ENCODE results near the gene KREMEN1. TPM values are rescaled to one million over a fixed set of nuclear protein-coding genes. Genes with fewer than 3 reads are reported as not detected.

KREMEN1 gene
- total and polyA plus RNA-seq, 3 donors from 2014 or later: 42.5 to 54.9 (median 54.5) TPM

DNA sequence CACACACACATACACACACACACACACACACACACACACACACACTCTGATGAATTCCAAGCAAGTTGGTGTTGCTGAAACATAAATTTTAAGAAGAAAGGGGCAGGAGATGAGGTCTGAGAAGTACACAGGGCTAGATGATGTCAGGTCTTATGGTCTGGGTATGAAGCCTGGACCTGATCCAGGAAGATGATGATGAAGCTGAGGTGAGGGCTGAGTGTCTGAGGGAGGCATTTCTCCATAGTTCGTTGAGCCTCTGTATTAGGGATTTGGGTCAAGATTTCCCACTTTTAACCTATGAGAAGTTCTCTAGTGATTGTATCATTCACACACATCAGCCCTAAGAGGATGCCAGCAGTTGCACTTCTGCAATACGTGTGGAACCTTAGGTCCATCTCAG is 32.6 kb downstream of the KREMEN1 start:
- no peaks in the 10 kb centered on the region for H3K9me3 ChIP-seq
- H3K27ac ChIP-seq: no peak overlapping the region
- H3K27me3 ChIP-seq: no peaks in the 10 kb centered on the region
- no peak for DNase-seq
- H3K4me3 ChIP-seq: no peak overlapping the region
- intact Hi-C loops (cut with DNase I; ENCODE audit: low total_unique reads): no loop called here
- WGBS, 2 donors: 65 to 73% methylated on average over 2 of the region's 2 CpGs
- TF ChIP-seq POLR2A (IDR thresholded peaks at IDR 0.05): no peak
- TF ChIP-seq, protein P1, sequence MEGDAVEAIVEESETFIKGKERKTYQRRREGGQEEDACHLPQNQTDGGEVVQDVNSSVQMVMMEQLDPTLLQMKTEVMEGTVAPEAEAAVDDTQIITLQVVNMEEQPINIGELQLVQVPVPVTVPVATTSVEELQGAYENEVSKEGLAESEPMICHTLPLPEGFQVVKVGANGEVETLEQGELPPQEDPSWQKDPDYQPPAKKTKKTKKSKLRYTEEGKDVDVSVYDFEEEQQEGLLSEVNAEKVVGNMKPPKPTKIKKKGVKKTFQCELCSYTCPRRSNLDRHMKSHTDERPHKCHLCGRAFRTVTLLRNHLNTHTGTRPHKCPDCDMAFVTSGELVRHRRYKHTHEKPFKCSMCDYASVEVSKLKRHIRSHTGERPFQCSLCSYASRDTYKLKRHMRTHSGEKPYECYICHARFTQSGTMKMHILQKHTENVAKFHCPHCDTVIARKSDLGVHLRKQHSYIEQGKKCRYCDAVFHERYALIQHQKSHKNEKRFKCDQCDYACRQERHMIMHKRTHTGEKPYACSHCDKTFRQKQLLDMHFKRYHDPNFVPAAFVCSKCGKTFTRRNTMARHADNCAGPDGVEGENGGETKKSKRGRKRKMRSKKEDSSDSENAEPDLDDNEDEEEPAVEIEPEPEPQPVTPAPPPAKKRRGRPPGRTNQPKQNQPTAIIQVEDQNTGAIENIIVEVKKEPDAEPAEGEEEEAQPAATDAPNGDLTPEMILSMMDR (IDR thresholded peaks at IDR 0.05): no peak
- H3K36me3 ChIP-seq (ENCODE audit: low read depth, missing control alignments): no peaks in the 10 kb centered on the region
- peaks cover 6% of the 10 kb centered on the region for H3K4me1 ChIP-seq

DNA sequence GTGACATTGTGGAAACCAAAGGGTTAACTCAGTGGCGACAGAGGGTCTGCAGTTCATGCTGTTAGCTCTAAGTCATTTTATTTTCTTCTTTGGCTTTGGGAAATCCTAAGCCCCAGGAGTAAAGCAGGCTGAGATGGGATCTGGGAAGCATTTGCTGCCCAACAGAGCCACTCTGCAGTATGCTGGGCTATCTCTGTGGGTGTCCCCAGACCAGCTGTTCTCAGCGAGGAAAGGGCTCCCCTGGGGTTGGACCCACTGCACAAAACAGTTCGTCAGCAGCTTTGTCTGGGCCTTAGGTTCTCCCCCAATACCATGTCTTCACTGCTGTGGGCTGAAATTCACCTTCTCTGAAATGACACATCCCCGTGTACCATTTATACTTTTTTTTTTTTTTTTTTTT is 34.0 kb downstream of the KREMEN1 start:
- Histone ChIP-seq H3K4me1 (peaks cover 6% of the 10 kb centered on the region), H3K27ac (no peak overlapping the region), H3K36me3 (ENCODE audit: low read depth, missing control alignments) (no peaks in the 10 kb centered on the region), H3K4me3 (no peak overlapping the region), H3K9me3 (no peaks in the 10 kb centered on the region), H3K27me3 (no peaks in the 10 kb centered on the region)
- WGBS, 2 donors: 55 to 57% methylated on average over 4 of the region's 4 CpGs
- TF ChIP-seq, protein P1 (IDR thresholded peaks at IDR 0.05): no peak
- TF ChIP-seq POLR2A (IDR thresholded peaks at IDR 0.05): no peak
- no peak for DNase-seq
- intact Hi-C loops (cut with DNase I; ENCODE audit: low total_unique reads): no loop called here

- Histone ChIP-seq H3K9me3 (no peaks in the 10 kb centered on the region), H3K27me3 (no peaks in the 10 kb centered on the region), H3K27ac (no peak overlapping the region), H3K4me3 (no peak overlapping the region), H3K36me3 (ENCODE audit: low read depth, missing control alignments) (no peaks in the 10 kb centered on the region), H3K4me1 (peaks cover 6% of the 10 kb centered on the region)
- no peak for DNase-seq
- intact Hi-C loops (cut with DNase I; ENCODE audit: low total_unique reads): no loop called here
- WGBS, 2 donors: 92 to 100% methylated on average over 5 of the region's 5 CpGs
- TF ChIP-seq, protein P1 (IDR thresholded peaks at IDR 0.05): no peak
- no peak for TF ChIP-seq POLR2A (IDR thresholded peaks at IDR 0.05)
These were observed 35.3 kb downstream of the KREMEN1 start for GRCh38 chr22:29108137-29108536.

DNA sequence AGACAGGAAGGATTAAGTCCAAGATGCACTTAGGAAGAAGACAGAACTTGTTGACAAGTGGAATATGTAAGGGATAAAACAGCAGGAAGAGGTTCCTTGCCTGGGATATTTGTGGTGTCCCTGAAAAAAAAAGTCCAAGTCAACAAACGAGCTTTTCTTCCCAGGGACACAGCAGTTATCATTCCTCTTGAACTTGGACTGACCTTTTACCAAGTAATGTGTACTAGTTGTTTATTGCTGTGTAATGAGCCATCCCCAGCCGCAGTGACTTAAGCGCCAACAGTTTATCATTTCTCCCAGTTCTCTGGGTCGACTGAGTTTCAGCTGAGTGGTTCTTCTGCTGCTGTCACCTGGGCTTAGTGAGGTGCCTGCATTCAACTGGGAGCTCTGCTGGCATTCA is 37.0 kb downstream of the KREMEN1 start:
- no peak for DNase-seq
- H3K4me3 ChIP-seq: no peak overlapping the region
- no peaks in the 10 kb centered on the region for H3K27me3 ChIP-seq
- H3K36me3 ChIP-seq (ENCODE audit: low read depth, missing control alignments): no peaks in the 10 kb centered on the region
- no peak overlapping the region for H3K27ac ChIP-seq
- no peak for TF ChIP-seq POLR2A (IDR thresholded peaks at IDR 0.05)
- TF ChIP-seq, protein P1 (IDR thresholded peaks at IDR 0.05): no peak
- intact Hi-C loops (cut with DNase I; ENCODE audit: low total_unique reads): no loop called here
- WGBS, 2 donors: 42 to 52% methylated on average over 4 of the region's 4 CpGs
- H3K4me1 ChIP-seq: peaks cover 6% of the 10 kb centered on the region
- H3K9me3 ChIP-seq: no peaks in the 10 kb centered on the region

- no peak overlapping the region for H3K27ac ChIP-seq
- H3K4me1 ChIP-seq: peaks cover 8% of the 10 kb centered on the region
- H3K27me3 ChIP-seq: no peaks in the 10 kb centered on the region
- TF ChIP-seq POLR2A (IDR thresholded peaks at IDR 0.05): no peak
- TF ChIP-seq, protein P1 (IDR thresholded peaks at IDR 0.05): no peak
- H3K36me3 ChIP-seq (ENCODE audit: low read depth, missing control alignments): no peaks in the 10 kb centered on the region
- WGBS, 2 donors: 94% methylated on average over 3 of the region's 3 CpGs
- H3K9me3 ChIP-seq: no peaks in the 10 kb centered on the region
- no peak for DNase-seq
- no peak overlapping the region for H3K4me3 ChIP-seq
- intact Hi-C loops (cut with DNase I; ENCODE audit: low total_unique reads): no loop called here
These were observed 38.1 kb downstream of the KREMEN1 start for GRCh38 chr22:29110946-29111345.
